Esophagus squamous epithelium (tissue), 4 donors: Measurements from ENCODE around the gene RAMACL.

Experiments used
- POLR2A ChIP-seq, 4 donors: fragments of 450-650 bp; IDR thresholded peaks; one replicate each; pipeline ENCODE4 v1.6.1; 2017; ENCODE audit warnings: antibody characterized with exemption in 4 of 4, mild to moderate bottlenecking in 4 of 4, moderate library complexity in 3 of 4
- TF ChIP-seq, protein P1 (sequence below), 6 experiments: fragments of 450-650 bp in 4 of 6; fragments of 200-600 bp in 2 of 6; sonication (generic) in 2 of 6; IDR thresholded peaks; one replicate each; pipeline ENCODE4 v1.5.1; 2016 to 2019; ENCODE audit warnings: antibody characterized with exemption in 6 of 6, mild to moderate bottlenecking in 4 of 6, moderate library complexity in 4 of 6

DNA sequence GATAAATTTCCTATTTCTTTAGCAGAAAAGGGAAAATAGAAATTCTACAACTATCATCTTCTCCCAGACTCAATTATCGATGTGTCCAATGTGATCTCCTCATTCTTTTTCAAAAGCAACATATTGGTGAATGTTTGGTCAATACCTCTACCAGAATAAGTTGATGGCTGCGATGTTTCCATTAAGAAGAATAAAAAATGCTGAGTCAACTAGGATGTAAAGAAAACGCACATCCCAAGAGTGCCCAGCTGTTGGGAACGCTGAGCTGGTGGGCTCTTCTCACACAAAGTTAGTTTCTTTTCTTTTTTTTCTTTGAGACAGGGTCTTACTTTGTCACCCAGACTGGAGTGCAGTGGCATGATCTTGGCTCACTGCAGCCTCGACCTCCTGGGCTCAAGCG lies 39.8 kb downstream of the RAMACL start:
- TF ChIP-seq, protein P1, sequence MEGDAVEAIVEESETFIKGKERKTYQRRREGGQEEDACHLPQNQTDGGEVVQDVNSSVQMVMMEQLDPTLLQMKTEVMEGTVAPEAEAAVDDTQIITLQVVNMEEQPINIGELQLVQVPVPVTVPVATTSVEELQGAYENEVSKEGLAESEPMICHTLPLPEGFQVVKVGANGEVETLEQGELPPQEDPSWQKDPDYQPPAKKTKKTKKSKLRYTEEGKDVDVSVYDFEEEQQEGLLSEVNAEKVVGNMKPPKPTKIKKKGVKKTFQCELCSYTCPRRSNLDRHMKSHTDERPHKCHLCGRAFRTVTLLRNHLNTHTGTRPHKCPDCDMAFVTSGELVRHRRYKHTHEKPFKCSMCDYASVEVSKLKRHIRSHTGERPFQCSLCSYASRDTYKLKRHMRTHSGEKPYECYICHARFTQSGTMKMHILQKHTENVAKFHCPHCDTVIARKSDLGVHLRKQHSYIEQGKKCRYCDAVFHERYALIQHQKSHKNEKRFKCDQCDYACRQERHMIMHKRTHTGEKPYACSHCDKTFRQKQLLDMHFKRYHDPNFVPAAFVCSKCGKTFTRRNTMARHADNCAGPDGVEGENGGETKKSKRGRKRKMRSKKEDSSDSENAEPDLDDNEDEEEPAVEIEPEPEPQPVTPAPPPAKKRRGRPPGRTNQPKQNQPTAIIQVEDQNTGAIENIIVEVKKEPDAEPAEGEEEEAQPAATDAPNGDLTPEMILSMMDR (IDR thresholded peaks at IDR 0.05): no peak
- TF ChIP-seq POLR2A (IDR thresholded peaks at IDR 0.05): no peak
